Measurements from ENCODE around the gene CAPN2. TPM values are rescaled to one million over a fixed set of nuclear protein-coding genes. Genes with fewer than 3 reads are reported as not detected.

CAPN2 gene
- total RNA-seq, 3 donors from 2014 or later (not counting 1 experiment from before 2014, with no cell fraction given): 228 to 275 (median 236) TPM

DNA sequence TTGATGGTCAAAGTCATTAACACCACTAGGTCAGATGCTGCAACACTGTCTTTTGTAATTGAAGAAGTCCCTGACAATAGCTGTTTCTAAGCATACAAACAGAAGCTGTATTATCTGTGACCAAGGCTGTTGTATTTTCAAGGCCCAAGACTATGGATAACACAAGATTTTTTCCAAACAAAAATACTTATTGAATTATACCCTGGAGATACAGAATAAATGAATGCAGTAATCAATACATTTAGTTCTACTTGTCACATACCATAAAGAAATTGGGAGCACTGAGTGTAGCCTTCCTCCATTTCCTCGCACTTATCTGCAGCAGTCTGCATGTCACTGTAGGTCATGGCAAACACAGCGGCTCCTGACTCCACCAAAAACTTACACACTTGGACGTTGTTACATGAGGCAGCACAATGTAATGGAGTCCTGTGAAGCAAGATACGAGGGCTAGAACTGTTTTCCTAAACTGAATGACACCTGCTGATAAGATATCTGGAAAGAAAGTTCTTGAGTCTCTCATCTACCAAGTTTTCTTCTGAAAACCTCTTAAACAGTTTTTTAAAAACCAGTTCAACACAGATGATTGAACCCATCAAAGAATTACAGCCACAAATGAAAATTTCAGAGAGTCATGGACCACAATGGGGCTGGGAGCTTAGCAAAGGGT, 76.5 kb downstream of the CAPN2 start:
- Mint-ChIP-seq H3K4me1 (no peaks in the 10 kb centered on the region), H3K4me3 (no peak overlapping the region), H3K27me3 (ENCODE audit: low read depth in 2 of 2) (no peaks in the 10 kb centered on the region), H3K36me3 (peaks cover 23% of the 10 kb centered on the region), H3K27ac (no peak overlapping the region), H3K9me3 (no peaks in the 10 kb centered on the region)
- ATAC-seq (no peak), DNase-seq (no peak)
- intact Hi-C loops (cut with micrococcal nuclease): no loop called here
- WGBS (ENCODE audit: insufficient coverage): 98% methylated on average over 4 of the region's 4 CpGs
- Histone ChIP-seq H3K4me1 (ENCODE audit: control insufficient read depth, insufficient read depth, low read length) (no peaks in the 10 kb centered on the region), H3K4me3 (ENCODE audit: low read length) (no peak overlapping the region), H3K9me3 (ENCODE audit: control insufficient read depth, insufficient read depth, low read length) (no peaks in the 10 kb centered on the region), H3K36me3 (ENCODE audit: control insufficient read depth, insufficient read depth, low read length) (peaks cover 20% of the 10 kb centered on the region), H3K27me3 (ENCODE audit: control insufficient read depth, insufficient read depth, low read length) (no peaks in the 10 kb centered on the region), H3K27ac (ENCODE audit: low read length) (no peak overlapping the region)
- TF ChIP-seq, protein P1, sequence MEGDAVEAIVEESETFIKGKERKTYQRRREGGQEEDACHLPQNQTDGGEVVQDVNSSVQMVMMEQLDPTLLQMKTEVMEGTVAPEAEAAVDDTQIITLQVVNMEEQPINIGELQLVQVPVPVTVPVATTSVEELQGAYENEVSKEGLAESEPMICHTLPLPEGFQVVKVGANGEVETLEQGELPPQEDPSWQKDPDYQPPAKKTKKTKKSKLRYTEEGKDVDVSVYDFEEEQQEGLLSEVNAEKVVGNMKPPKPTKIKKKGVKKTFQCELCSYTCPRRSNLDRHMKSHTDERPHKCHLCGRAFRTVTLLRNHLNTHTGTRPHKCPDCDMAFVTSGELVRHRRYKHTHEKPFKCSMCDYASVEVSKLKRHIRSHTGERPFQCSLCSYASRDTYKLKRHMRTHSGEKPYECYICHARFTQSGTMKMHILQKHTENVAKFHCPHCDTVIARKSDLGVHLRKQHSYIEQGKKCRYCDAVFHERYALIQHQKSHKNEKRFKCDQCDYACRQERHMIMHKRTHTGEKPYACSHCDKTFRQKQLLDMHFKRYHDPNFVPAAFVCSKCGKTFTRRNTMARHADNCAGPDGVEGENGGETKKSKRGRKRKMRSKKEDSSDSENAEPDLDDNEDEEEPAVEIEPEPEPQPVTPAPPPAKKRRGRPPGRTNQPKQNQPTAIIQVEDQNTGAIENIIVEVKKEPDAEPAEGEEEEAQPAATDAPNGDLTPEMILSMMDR (IDR thresholded peaks at IDR 0.05): no peak

DNA sequence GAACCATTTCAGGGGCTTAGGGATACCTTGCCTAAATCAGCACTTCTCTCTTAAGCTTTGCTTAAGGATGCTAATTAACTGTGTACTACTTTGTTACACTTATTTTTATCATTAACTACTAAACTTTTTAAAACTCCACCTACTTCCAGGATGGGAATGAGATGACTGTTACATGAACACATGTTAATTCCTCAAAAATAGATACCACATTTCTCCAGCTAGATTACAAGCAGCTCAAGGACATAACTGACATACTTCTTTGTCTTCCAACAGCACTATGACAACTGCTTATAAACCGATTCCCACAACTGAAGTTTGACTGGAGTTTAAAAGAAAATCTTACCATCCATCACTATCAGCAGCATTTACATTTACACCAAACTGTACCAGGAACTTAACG, 79.7 kb downstream of the CAPN2 start:
- H3K36me3 Mint-ChIP-seq: peaks cover 23% of the 10 kb centered on the region
- DNase-seq: no peak
- WGBS (ENCODE audit: insufficient coverage): 85% methylated on average over 2 of the region's 2 CpGs

DNA sequence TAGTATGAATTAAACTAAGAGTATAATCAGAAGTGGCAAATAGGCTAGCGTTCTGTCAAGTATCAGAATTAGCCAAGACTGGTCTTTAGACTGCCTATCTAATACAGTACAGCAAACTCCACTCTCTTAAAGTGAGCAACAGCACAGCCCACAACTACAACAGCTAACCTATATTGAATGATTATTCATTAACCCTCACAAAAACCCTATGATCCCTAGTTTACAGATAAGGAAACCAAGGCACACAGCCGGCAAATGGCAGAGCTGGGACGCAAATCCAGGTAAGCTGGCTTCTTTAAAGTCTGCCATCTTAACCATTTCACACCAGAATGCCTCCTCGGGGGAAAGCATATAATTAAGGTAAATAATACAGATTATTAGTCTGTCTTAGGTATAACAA, 81.4 kb downstream of the CAPN2 start:
- Mint-ChIP-seq H3K27ac (no peak overlapping the region), H3K27me3 (ENCODE audit: low read depth in 2 of 2) (no peaks in the 10 kb centered on the region), H3K36me3 (peaks cover 23% of the 10 kb centered on the region), H3K4me1 (no peaks in the 10 kb centered on the region), H3K4me3 (no peak overlapping the region), H3K9me3 (no peaks in the 10 kb centered on the region)
- Histone ChIP-seq H3K36me3 (ENCODE audit: control insufficient read depth, insufficient read depth, low read length) (peaks cover 30% of the 10 kb centered on the region), H3K9me3 (ENCODE audit: control insufficient read depth, insufficient read depth, low read length) (no peaks in the 10 kb centered on the region), H3K4me3 (ENCODE audit: low read length) (no peak overlapping the region), H3K27me3 (ENCODE audit: control insufficient read depth, insufficient read depth, low read length) (no peaks in the 10 kb centered on the region), H3K27ac (ENCODE audit: low read length) (no peak overlapping the region), H3K4me1 (ENCODE audit: control insufficient read depth, insufficient read depth, low read length) (no peaks in the 10 kb centered on the region)
- intact Hi-C loops (cut with micrococcal nuclease): no loop called here
- ATAC-seq: no peak
- DNase-seq: no peak
- 95% methylated on average over 3 of the region's 4 CpGs for WGBS (ENCODE audit: insufficient coverage)
- TF ChIP-seq, protein P1 (IDR thresholded peaks at IDR 0.05): no peak

More for the DNA sequence above, 79.7 kb downstream of the CAPN2 start:
- no peaks in the 10 kb centered on the region for H3K9me3 ChIP-seq (ENCODE audit: control insufficient read depth, insufficient read depth, low read length)
- Mint-ChIP-seq H3K4me3 (no peak overlapping the region), H3K27ac (no peak overlapping the region), H3K4me1 (no peaks in the 10 kb centered on the region), H3K27me3 (ENCODE audit: low read depth in 2 of 2) (no peaks in the 10 kb centered on the region), H3K9me3 (no peaks in the 10 kb centered on the region)
- ATAC-seq: no peak
- intact Hi-C loops (cut with micrococcal nuclease): no loop called here
- H3K36me3 ChIP-seq (ENCODE audit: control insufficient read depth, insufficient read depth, low read length): peaks cover 24% of the 10 kb centered on the region
- TF ChIP-seq, protein P1 (IDR thresholded peaks at IDR 0.05): no peak
- H3K27me3 ChIP-seq (ENCODE audit: control insufficient read depth, insufficient read depth, low read length): no peaks in the 10 kb centered on the region
- no peak overlapping the region for H3K27ac ChIP-seq (ENCODE audit: low read length)
- H3K4me1 ChIP-seq (ENCODE audit: control insufficient read depth, insufficient read depth, low read length): no peaks in the 10 kb centered on the region
- H3K4me3 ChIP-seq (ENCODE audit: low read length): no peak overlapping the region

Measured in natural killer cell (primary cell).